Measurements from ENCODE around the gene DUXA.
"Not testable (repeated sequence)": the region's sequence is repeated elsewhere in the genome, so short reads cannot be mapped to it uniquely, and the experiment has no call there.

The DUXA gene

GRCh38 chr19:57167385-57167784, at the start of gene DUXA:
Gene DUXA, minus strand, starts transcription at chr19:57167485. Its CDS starts 42 bp downstream, at chr19:57167443.
- no peak for DNase-seq

- no peak for DNase-seq
Measured at GRCh38 chr19:57212109-57212508, 44.8 kb upstream of the DUXA start.

- no peak for DNase-seq
Measured at GRCh38 chr19:57210381-57210780, 43.1 kb upstream of the DUXA start.

- no peak for DNase-seq
Measured at GRCh38 chr19:57202160-57202559, 34.9 kb upstream of the DUXA start.

GRCh38 chr19:57197874-57198273, 30.6 kb upstream of the DUXA start:
- DNase-seq: not testable (repeated sequence)

- DNase-seq: no peak
Measured at GRCh38 chr19:57192993-57193392, 25.7 kb upstream of the DUXA start.

GRCh38 chr19:57192077-57192420, 24.8 kb upstream of the DUXA start:
- DNase-seq: no peak

GRCh38 chr19:57191141-57192076, 24.1 kb upstream of the DUXA start, which contains the start of gene ZNF264:
Gene ZNF264, plus strand, starts transcription at chr19:57191500. Its CDS starts 414 bp downstream, at chr19:57191914.
- DNase-seq: no peak

GRCh38 chr19:57190301-57190700, 23.0 kb upstream of the DUXA start:
- no peak for DNase-seq

GRCh38 chr19:57171551-57172081, 4.3 kb upstream of the DUXA start:
- no peak for DNase-seq

- DNase-seq: no peak
Measured at GRCh38 chr19:57165846-57166245, 1.4 kb downstream of the DUXA start.

GRCh38 chr19:57161985-57162539, 5.2 kb downstream of the DUXA start:
- DNase-seq: no peak

GRCh38 chr19:57152921-57153320, 14.4 kb downstream of the DUXA start:
- DNase-seq: no peak

- DNase-seq: no peak
Measured at GRCh38 chr19:57141699-57142098, 25.6 kb downstream of the DUXA start.

GRCh38 chr19:57135797-57136196, 31.5 kb downstream of the DUXA start:
- no peak for DNase-seq

GRCh38 chr19:57127403-57127802, 39.9 kb downstream of the DUXA start:
- not testable (repeated sequence) for DNase-seq

GRCh38 chr19:57123882-57124281, 43.4 kb downstream of the DUXA start:
- DNase-seq: no peak

GRCh38 chr19:57118848-57119247, 48.4 kb downstream of the DUXA start:
- DNase-seq: no peak

- not testable (repeated sequence) for DNase-seq
Measured at GRCh38 chr19:57113501-57113900, 53.8 kb downstream of the DUXA start.

- no peak for DNase-seq
Measured at GRCh38 chr19:57111329-57111644, 56.0 kb downstream of the DUXA start.

GRCh38 chr19:57110592-57111328, 56.5 kb downstream of the DUXA start:
- no peak for DNase-seq

- DNase-seq: no peak
Measured at GRCh38 chr19:57106722-57107235, 60.5 kb downstream of the DUXA start.
